HEK293 (cell line): ENCODE data around the gene CREB5.

Experiments used
- CTCF ChIA-PET: fragments of 350-600 bp; formaldehyde crosslinking; extraction: SDS; loops from one replicate; lab custom pipeline; 2021; ENCODE audit warnings: antibody characterized with exemption; lab: Yijun Ruan, JAX
- POLR2A ChIA-PET: fragments of 300-600 bp; formaldehyde crosslinking; extraction: SDS; loops from one replicate; lab custom pipeline; 2020; ENCODE audit warnings: antibody characterized with exemption, inconsistent platforms; lab: Yijun Ruan, JAX
- H3K27ac ChIP-seq: fragments of 200-500 bp; sonication (Bioruptor generic); 2 replicates; pipeline ENCODE4 v1.5.1; 2014; ENCODE audit warnings: low read depth, low read length, control low read depth, inconsistent platforms; ENCODE audit errors: extremely low read depth
- H3K36me3 ChIP-seq, 2 experiments: fragments of 200-500 bp in 1 of 2; sonication (Bioruptor generic) in 1 of 2; 1 replicate in 1 of 2; 2 replicates in 1 of 2; pipeline ENCODE4 v1.5.1; 2014 to 2017; ENCODE audit warnings: inconsistent platforms in 2 of 2, low read length in 2 of 2; ENCODE audit not compliant: control insufficient read depth in 2 of 2, insufficient read depth in 1 of 2
- H3K4me1 ChIP-seq: fragments of 200-500 bp; sonication (Bioruptor generic); 2 replicates; pipeline ENCODE4 v1.5.1; 2014; ENCODE audit warnings: mild to moderate bottlenecking, low read length, inconsistent platforms; ENCODE audit not compliant: control insufficient read depth, insufficient read depth
- H3K4me3 ChIP-seq: 2 replicates; pipeline ENCODE4 v1.5.1; 2011; ENCODE audit warnings: low read depth, mild to moderate bottlenecking, control low read depth, low read length, moderate library complexity
- H3K9me3 ChIP-seq: fragments of 200-500 bp; sonication (Bioruptor generic); 2 replicates; pipeline ENCODE4 v1.5.1; 2014; ENCODE audit warnings: low read depth, low read length, inconsistent platforms; ENCODE audit not compliant: control insufficient read depth, insufficient read depth
- BCL11A ChIP-seq: fragments of 450-650 bp; formaldehyde crosslinking; IDR thresholded peaks from 2 replicates; pipeline ENCODE4 v1.5.1; 2016; ENCODE audit warnings: low read depth, missing biosample characterization, missing genetic modification characterization
- OSR2 ChIP-seq: fragments of 450-650 bp; formaldehyde crosslinking; IDR thresholded peaks from 2 replicates; pipeline ENCODE4 v1.5.1; 2016; ENCODE audit warnings: missing biosample characterization, missing genetic modification characterization
- PRDM1 ChIP-seq: fragments of 450-650 bp; formaldehyde crosslinking; IDR thresholded peaks from 2 replicates; pipeline ENCODE4; 2016; ENCODE audit warnings: missing biosample characterization, missing genetic modification characterization
- SCRT1 ChIP-seq: fragments of 450-650 bp; formaldehyde crosslinking; IDR thresholded peaks from 2 replicates; pipeline ENCODE4 v1.5.1; 2016; ENCODE audit warnings: missing biosample characterization, missing genetic modification characterization, borderline replicate concordance
- SCRT2 ChIP-seq: fragments of 450-650 bp; formaldehyde crosslinking; IDR thresholded peaks from 2 replicates; pipeline ENCODE4 v1.5.1; 2016; ENCODE audit warnings: missing biosample characterization, missing genetic modification characterization
- SP3 ChIP-seq: fragments of 450-650 bp; formaldehyde crosslinking; IDR thresholded peaks from 2 replicates; pipeline ENCODE4 v1.5.1; 2016; ENCODE audit warnings: missing biosample characterization, missing genetic modification characterization
- ZBTB1 ChIP-seq: fragments of 450-650 bp; formaldehyde crosslinking; IDR thresholded peaks from 2 replicates; pipeline ENCODE4 v1.5.1; 2016; ENCODE audit warnings: missing biosample characterization, missing genetic modification characterization
- ZIC2 ChIP-seq: fragments of 450-650 bp; formaldehyde crosslinking; IDR thresholded peaks from 2 replicates; pipeline ENCODE4 v1.5.1; 2016; ENCODE audit warnings: missing biosample characterization, missing genetic modification characterization
- ZNF223 ChIP-seq: fragments of 450-650 bp; formaldehyde crosslinking; IDR thresholded peaks from 2 replicates; pipeline ENCODE4 v1.5.1; 2016; ENCODE audit warnings: missing biosample characterization, missing genetic modification characterization
- ZNF239 ChIP-seq: fragments of 450-650 bp; formaldehyde crosslinking; IDR thresholded peaks from 2 replicates; pipeline ENCODE4 v1.5.1; 2016; ENCODE audit warnings: missing biosample characterization, missing genetic modification characterization
- ZNF266 ChIP-seq: fragments of 450-650 bp; formaldehyde crosslinking; IDR thresholded peaks from 2 replicates; pipeline ENCODE4 v1.5.1; 2016; ENCODE audit warnings: missing biosample characterization, missing genetic modification characterization, low read depth
- ZNF350 ChIP-seq: fragments of 450-650 bp; formaldehyde crosslinking; IDR thresholded peaks from 2 replicates; pipeline ENCODE4 v1.5.0; 2017; ENCODE audit warnings: missing biosample characterization, mild to moderate bottlenecking, missing genetic modification characterization
- ZNF510 ChIP-seq: fragments of 450-650 bp; formaldehyde crosslinking; IDR thresholded peaks from 2 replicates; pipeline ENCODE4 v1.5.1; 2018; ENCODE audit warnings: mild to moderate bottlenecking, missing genetic modification characterization, missing biosample characterization; ENCODE audit not compliant: insufficient replicate concordance
- ZNF521 ChIP-seq: fragments of 450-650 bp; formaldehyde crosslinking; IDR thresholded peaks from 2 replicates; pipeline ENCODE4 v1.5.1; 2017; ENCODE audit warnings: missing biosample characterization, mild to moderate bottlenecking, missing genetic modification characterization
- ZNF555 ChIP-seq: fragments of 450-650 bp; formaldehyde crosslinking; conservative IDR thresholded peaks from 2 replicates; pipeline ENCODE4 v1.5.1; 2017; ENCODE audit warnings: missing biosample characterization, mild to moderate bottlenecking, missing genetic modification characterization, inconsistent platforms
- ZNF561 ChIP-seq: fragments of 450-650 bp; IDR thresholded peaks from 2 replicates; pipeline ENCODE4 v1.5.1; 2018; ENCODE audit warnings: missing biosample characterization, missing genetic modification characterization, borderline replicate concordance
- ZNF600 ChIP-seq: fragments of 450-650 bp; formaldehyde crosslinking; IDR thresholded peaks from 2 replicates; pipeline ENCODE4 v1.5.1; 2016; ENCODE audit warnings: missing biosample characterization, missing genetic modification characterization
- ZNF658 ChIP-seq: fragments of 450-650 bp; formaldehyde crosslinking; IDR thresholded peaks from 2 replicates; pipeline ENCODE4; 2016; ENCODE audit warnings: missing biosample characterization, missing genetic modification characterization
- ZNF664 ChIP-seq: fragments of 450-650 bp; formaldehyde crosslinking; IDR thresholded peaks from 2 replicates; pipeline ENCODE4 v1.5.1; 2016; ENCODE audit warnings: missing biosample characterization, missing genetic modification characterization
- TF ChIP-seq, protein P1 (sequence below): fragments of 450-650 bp; formaldehyde crosslinking; IDR thresholded peaks from 2 replicates; pipeline ENCODE4 v1.5.1; 2017; ENCODE audit warnings: missing biosample characterization, missing genetic modification characterization
- TF ChIP-seq, protein P2 (sequence below): fragments of 450-650 bp; formaldehyde crosslinking; IDR thresholded peaks from 2 replicates; pipeline ENCODE4 v1.5.1; 2016; ENCODE audit warnings: missing biosample characterization, missing genetic modification characterization
- TF ChIP-seq, protein P3 (sequence below): fragments of 450-650 bp; formaldehyde crosslinking; IDR thresholded peaks from 2 replicates; pipeline ENCODE4 v1.5.1; 2016; ENCODE audit warnings: missing biosample characterization, missing genetic modification characterization
- TF ChIP-seq, protein P4 (sequence below): fragments of 450-650 bp; formaldehyde crosslinking; IDR thresholded peaks from 2 replicates; pipeline ENCODE4 v1.5.1; 2017; ENCODE audit warnings: missing biosample characterization, missing genetic modification characterization
- TF ChIP-seq, protein P5 (sequence below): fragments of 450-650 bp; formaldehyde crosslinking; IDR thresholded peaks from 2 replicates; pipeline ENCODE4 v1.5.1; 2016; ENCODE audit warnings: missing biosample characterization, missing genetic modification characterization
- TF ChIP-seq, protein P6 (sequence below): fragments of 450-650 bp; formaldehyde crosslinking; IDR thresholded peaks from 2 replicates; pipeline ENCODE4 v1.5.1; 2016; ENCODE audit warnings: missing biosample characterization, missing genetic modification characterization

Gene CREB5

DNA sequence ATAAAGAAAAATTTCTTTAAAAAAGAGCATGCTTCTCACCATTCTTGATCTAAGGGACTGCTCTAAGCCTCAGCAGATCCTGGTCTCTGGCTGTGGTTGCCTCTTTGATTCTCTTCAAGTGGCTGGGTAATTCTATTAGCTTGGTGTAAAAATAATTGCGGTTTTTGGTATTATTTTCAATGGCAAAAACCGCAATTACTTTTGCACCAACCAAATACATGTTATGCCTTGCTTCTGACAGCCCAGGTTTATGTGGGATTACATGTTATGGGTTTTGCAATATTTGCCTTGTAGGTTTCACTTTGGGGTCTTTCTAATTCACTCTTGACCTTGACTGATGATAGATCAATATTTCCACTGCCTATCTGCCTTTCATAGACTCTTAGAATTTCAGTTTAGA, 20.0 kb upstream of the CREB5 start (continued):
- TF ChIP-seq ZNF561 (tag by site-specific recombination) (no peak), ZNF266 (tag by site-specific recombination) (no peak), SP3 (tag by site-specific recombination) (no peak), ZNF664 (tag by site-specific recombination) (no peak), BCL11A (tag by site-specific recombination) (no peak), ZNF223 (tag by site-specific recombination) (no peak)

DNA sequence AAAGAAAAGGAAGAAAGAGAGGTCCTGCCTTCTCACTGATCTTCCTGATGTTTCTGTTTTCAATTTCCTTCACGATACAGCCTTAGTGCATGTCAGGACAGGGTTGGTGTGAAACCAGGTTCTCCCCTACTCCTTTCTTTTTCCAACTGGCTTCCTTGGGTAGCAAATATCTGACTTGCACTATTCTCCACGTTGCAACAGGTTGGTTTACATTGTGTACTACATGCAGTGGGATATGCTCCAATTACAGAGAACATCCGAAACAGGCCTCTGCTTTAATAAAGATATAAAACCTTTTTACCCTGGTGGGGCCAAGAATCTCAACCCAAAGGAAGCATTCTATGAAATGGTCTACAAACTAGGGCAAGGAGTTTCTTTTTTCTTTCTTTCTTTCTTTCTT, 16.9 kb upstream of the CREB5 start:
- H3K36me3 ChIP-seq, result no peaks in the 10 kb centered on the region
- no peaks in the 10 kb centered on the region; the same call in 1 of the 2 replicates for H3K9me3 ChIP-seq
- CTCF ChIA-PET, result interaction anchor here (1.0 kb wide), 1 partner anchor 526 kb away, joined by 3 read pairs; no protein-coding TSS in a partner anchor
- POLR2A ChIA-PET, result no interaction called here
- H3K4me1 ChIP-seq, result no peaks in the 10 kb centered on the region
- TF ChIP-seq, protein P1, sequence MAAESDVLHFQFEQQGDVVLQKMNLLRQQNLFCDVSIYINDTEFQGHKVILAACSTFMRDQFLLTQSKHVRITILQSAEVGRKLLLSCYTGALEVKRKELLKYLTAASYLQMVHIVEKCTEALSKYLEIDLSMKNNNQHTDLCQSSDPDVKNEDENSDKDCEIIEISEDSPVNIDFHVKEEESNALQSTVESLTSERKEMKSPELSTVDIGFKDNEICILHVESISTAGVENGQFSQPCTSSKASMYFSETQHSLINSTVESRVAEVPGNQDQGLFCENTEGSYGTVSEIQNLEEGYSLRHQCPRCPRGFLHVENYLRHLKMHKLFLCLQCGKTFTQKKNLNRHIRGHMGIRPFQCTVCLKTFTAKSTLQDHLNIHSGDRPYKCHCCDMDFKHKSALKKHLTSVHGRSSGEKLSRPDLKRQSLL (tag by site-specific recombination), result no peak
- no peak for TF ChIP-seq PRDM1 (tag by site-specific recombination)
- TF ChIP-seq SCRT2 (tag by site-specific recombination), result peak; percentile 83
- TF ChIP-seq, protein P2, sequence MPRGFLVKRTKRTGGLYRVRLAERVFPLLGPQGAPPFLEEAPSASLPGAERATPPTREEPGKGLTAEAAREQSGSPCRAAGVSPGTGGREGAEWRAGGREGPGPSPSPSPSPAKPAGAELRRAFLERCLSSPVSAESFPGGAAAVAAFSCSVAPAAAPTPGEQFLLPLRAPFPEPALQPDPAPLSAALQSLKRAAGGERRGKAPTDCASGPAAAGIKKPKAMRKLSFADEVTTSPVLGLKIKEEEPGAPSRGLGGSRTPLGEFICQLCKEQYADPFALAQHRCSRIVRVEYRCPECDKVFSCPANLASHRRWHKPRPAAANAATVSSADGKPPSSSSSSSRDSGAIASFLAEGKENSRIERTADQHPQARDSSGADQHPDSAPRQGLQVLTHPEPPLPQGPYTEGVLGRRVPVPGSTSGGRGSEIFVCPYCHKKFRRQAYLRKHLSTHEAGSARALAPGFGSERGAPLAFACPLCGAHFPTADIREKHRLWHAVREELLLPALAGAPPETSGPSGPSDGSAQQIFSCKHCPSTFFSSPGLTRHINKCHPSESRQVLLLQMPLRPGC (tag by site-specific recombination), result no peak
- TF ChIP-seq SCRT1, result peak; percentile 55; the same call in 1 of the 2 replicates
- H3K27ac ChIP-seq, result no peak overlapping the region
- H3K4me3 ChIP-seq, result no peak overlapping the region

DNA sequence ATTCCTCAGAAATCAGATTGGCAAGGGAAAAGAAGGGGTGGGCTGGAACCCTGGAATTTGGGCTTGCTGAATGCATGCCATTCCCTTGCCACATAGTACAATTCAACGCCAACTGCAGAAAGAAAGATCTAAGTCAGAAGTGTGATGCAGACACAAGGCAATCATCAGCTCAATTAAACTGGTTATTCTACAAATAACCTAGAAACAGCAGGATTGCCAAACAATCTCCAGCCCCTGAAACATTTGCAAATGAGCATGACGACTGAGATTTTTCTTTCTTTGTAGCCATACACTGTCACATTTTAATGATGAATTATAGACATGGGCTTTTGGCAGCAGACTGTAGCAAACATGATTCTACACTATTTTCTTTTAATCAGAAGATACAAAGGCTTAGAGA, 16.5 kb upstream of the CREB5 start:
- POLR2A ChIA-PET, result no interaction called here
- TF ChIP-seq ZBTB1 (tag by site-specific recombination), result no peak
- TF ChIP-seq ZNF510 (tag by site-specific recombination), result no peak
- TF ChIP-seq OSR2 (tag by site-specific recombination), result peak; percentile 43; the same call in 1 of the 2 replicates
- TF ChIP-seq, protein P3, sequence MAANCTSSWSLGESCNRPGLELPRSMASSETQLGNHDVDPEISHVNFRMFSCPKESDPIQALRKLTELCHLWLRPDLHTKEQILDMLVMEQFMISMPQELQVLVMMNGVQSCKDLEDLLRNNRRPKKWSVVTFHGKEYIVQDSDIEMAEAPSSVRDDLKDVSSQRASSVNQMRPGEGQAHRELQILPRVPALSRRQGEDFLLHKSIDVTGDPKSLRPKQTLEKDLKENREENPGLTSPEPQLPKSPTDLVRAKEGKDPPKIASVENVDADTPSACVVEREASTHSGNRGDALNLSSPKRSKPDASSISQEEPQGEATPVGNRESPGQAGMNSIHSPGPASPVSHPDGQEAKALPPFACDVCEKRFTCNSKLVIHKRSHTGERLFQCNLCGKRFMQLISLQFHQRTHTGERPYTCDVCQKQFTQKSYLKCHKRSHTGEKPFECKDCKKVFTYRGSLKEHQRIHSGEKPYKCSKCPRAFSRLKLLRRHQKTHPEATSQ (tag by site-specific recombination), result no peak
- TF ChIP-seq ZNF239 (tag by site-specific recombination), result no peak
- TF ChIP-seq ZNF555 (tag by site-specific recombination), result no peak
- TF ChIP-seq ZNF600 (tag by site-specific recombination), result no peak
- no peak for TF ChIP-seq ZNF658 (tag by site-specific recombination)
- no peak for TF ChIP-seq ZNF521
- TF ChIP-seq, protein P4, sequence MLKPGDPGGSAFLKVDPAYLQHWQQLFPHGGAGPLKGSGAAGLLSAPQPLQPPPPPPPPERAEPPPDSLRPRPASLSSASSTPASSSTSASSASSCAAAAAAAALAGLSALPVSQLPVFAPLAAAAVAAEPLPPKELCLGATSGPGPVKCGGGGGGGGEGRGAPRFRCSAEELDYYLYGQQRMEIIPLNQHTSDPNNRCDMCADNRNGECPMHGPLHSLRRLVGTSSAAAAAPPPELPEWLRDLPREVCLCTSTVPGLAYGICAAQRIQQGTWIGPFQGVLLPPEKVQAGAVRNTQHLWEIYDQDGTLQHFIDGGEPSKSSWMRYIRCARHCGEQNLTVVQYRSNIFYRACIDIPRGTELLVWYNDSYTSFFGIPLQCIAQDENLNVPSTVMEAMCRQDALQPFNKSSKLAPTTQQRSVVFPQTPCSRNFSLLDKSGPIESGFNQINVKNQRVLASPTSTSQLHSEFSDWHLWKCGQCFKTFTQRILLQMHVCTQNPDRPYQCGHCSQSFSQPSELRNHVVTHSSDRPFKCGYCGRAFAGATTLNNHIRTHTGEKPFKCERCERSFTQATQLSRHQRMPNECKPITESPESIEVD, result peak; percentile 77
- TF ChIP-seq, protein P5, sequence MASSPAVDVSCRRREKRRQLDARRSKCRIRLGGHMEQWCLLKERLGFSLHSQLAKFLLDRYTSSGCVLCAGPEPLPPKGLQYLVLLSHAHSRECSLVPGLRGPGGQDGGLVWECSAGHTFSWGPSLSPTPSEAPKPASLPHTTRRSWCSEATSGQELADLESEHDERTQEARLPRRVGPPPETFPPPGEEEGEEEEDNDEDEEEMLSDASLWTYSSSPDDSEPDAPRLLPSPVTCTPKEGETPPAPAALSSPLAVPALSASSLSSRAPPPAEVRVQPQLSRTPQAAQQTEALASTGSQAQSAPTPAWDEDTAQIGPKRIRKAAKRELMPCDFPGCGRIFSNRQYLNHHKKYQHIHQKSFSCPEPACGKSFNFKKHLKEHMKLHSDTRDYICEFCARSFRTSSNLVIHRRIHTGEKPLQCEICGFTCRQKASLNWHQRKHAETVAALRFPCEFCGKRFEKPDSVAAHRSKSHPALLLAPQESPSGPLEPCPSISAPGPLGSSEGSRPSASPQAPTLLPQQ (tag by site-specific recombination), result no peak
- TF ChIP-seq, protein P6, sequence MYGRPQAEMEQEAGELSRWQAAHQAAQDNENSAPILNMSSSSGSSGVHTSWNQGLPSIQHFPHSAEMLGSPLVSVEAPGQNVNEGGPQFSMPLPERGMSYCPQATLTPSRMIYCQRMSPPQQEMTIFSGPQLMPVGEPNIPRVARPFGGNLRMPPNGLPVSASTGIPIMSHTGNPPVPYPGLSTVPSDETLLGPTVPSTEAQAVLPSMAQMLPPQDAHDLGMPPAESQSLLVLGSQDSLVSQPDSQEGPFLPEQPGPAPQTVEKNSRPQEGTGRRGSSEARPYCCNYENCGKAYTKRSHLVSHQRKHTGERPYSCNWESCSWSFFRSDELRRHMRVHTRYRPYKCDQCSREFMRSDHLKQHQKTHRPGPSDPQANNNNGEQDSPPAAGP (tag by site-specific recombination), result no peak
- no peak for TF ChIP-seq ZNF350 (tag by site-specific recombination)
- TF ChIP-seq ZIC2 (tag by site-specific recombination), result no peak

More for the DNA sequence above, 16.5 kb upstream of the CREB5 start:
- Histone ChIP-seq H3K27ac (no peak overlapping the region), H3K4me3 (no peak overlapping the region), H3K4me1 (peaks cover 3% of the 10 kb centered on the region; the same call in 1 of the 2 replicates), H3K9me3 (no peaks in the 10 kb centered on the region; the same call in 1 of the 2 replicates), H3K36me3 (no peaks in the 10 kb centered on the region)
- CTCF ChIA-PET, result interaction anchor here (0.6 kb wide), 3 partner anchors 43 to 474 kb away, joined by 3 to 4 read pairs (median 4); no protein-coding TSS in a partner anchor
